ENCODE results near the gene AKR1C8. TPM values are rescaled to one million over a fixed set of nuclear protein-coding genes. Genes with fewer than 3 reads are reported as not detected.

The AKR1C8 gene
- total RNA-seq, 1 experiment from 2014 or later: not detected

GRCh38 chr10:5146920-5147254 is 38.1 kb downstream of the AKR1C8 start:
- ChIA-PET CTCF (no interaction called here), RAD21 (ENCODE audit: low non-redundant PET in 1 of 2, low total read pairs in 2 of 2, uncharacterized antibody in 2 of 2, unreplicated experiment in 2 of 2) (no interaction called here), POLR2A (no interaction called here)
- TF ChIP-seq ZNF274 (IDR thresholded peaks at IDR 0.05; ENCODE audit: low read depth, low read length): no peak
- Histone ChIP-seq H3K4me1 (ENCODE audit: control insufficient read depth in 1 of 2, insufficient read depth in 2 of 2, low read length in 2 of 2) (no peaks in the 10 kb centered on the region), H3K79me2 (ENCODE audit: insufficient read depth, low read length) (no peaks in the 10 kb centered on the region), H3K36me3 (ENCODE audit: control insufficient read depth in 1 of 2, insufficient read depth in 2 of 2, low read length in 2 of 2) (no peaks in the 10 kb centered on the region), H3K9ac (ENCODE audit: low read length) (no peak overlapping the region), H3K27me3 (ENCODE audit: insufficient read depth, low read length) (no peaks in the 10 kb centered on the region), H3K27ac (ENCODE audit: low read depth, low read length) (no peak overlapping the region), H3K9me3 (ENCODE audit: control insufficient read depth in 1 of 2, insufficient read depth in 1 of 2, low read depth in 1 of 2, low read length in 2 of 2) (no peaks in the 10 kb centered on the region), H2AFZ (ENCODE audit: low read depth, low read length, poor library complexity, severe bottlenecking) (no peak overlapping the region), H3K4me3 (replicated peaks in 1 of 2; ENCODE audit: low read depth in 1 of 2, low read length in 2 of 2) (no peak overlapping the region), H4K20me1 (ENCODE audit: insufficient read depth) (no peaks in the 10 kb centered on the region), H3K4me2 (ENCODE audit: low read length) (no peak overlapping the region), H3K9me2 (ENCODE audit: insufficient read depth) (no peaks in the 10 kb centered on the region)
- DNase-seq (ENCODE audit: low read depth, low spot score) (no peak), ATAC-seq (no peak)
- BruUV-seq (replicated peaks): no TSS peak
- intact Hi-C loops (cut with micrococcal nuclease): no loop called here

GRCh38 chr10:5143137-5143536 is 41.8 kb downstream of the AKR1C8 start:
- H3K27me3 ChIP-seq (ENCODE audit: insufficient read depth, low read length): no peaks in the 10 kb centered on the region
- no peaks in the 10 kb centered on the region for H4K20me1 ChIP-seq (ENCODE audit: insufficient read depth)
- CTCF ChIA-PET: no interaction called here
- RAD21 ChIA-PET (ENCODE audit: low non-redundant PET in 1 of 2, low total read pairs in 2 of 2, uncharacterized antibody in 2 of 2, unreplicated experiment in 2 of 2): no interaction called here
- no peak overlapping the region for H3K4me3 ChIP-seq (replicated peaks in 1 of 2; ENCODE audit: low read depth in 1 of 2, low read length in 2 of 2)
- no peaks in the 10 kb centered on the region for H3K9me2 ChIP-seq (ENCODE audit: insufficient read depth)
- POLR2A ChIA-PET: no interaction called here
- intact Hi-C loops (cut with micrococcal nuclease): no loop called here
- H3K79me2 ChIP-seq (ENCODE audit: insufficient read depth, low read length): no peaks in the 10 kb centered on the region
- TF ChIP-seq REST (IDR thresholded peaks at IDR 0.05; ENCODE audit: low read depth) (no peak), RAD21 (IDR thresholded peaks at IDR 0.05; ENCODE audit: low read depth) (no peak), SIN3A (IDR thresholded peaks at IDR 0.05; ENCODE audit: low read depth) (no peak), CEBPB (IDR thresholded peaks at IDR 0.05; ENCODE audit: low read depth) (no peak), EGR1 (IDR thresholded peaks at IDR 0.05; ENCODE audit: low read depth) (no peak), EZH2phosphoT487 (IDR thresholded peaks at IDR 0.05; ENCODE audit: borderline replicate concordance) (no peak), TCF7L2 (IDR thresholded peaks at IDR 0.05; ENCODE audit: borderline replicate concordance, extremely low read depth, insufficient read depth, insufficient read length) (no peak), POLR2A (IDR thresholded peaks at IDR 0.05; ENCODE audit: borderline replicate concordance, extremely low read depth, insufficient read depth, insufficient read length) (no peak), ATF3 (IDR thresholded peaks at IDR 0.05) (no peak), EZH2 (IDR thresholded peaks at IDR 0.05) (no peak), SP1 (IDR thresholded peaks at IDR 0.05; ENCODE audit: low read depth) (no peak), JUND (IDR thresholded peaks at IDR 0.05) (no peak), CBX3 (IDR thresholded peaks at IDR 0.05; ENCODE audit: low read depth) (no peak), ZNF274 (IDR thresholded peaks at IDR 0.05; ENCODE audit: low read depth, low read length) (no peak)
- BruUV-seq (replicated peaks): no TSS peak
- H3K4me1 ChIP-seq (ENCODE audit: control insufficient read depth in 1 of 2, insufficient read depth in 2 of 2, low read length in 2 of 2): no peaks in the 10 kb centered on the region
- no peak overlapping the region for H3K4me2 ChIP-seq (ENCODE audit: low read length)
- no peak overlapping the region for H2AFZ ChIP-seq (ENCODE audit: low read depth, low read length, poor library complexity, severe bottlenecking)
- DNase-seq (ENCODE audit: low read depth, low spot score) (no peak), ATAC-seq (no peak)
- no peaks in the 10 kb centered on the region for H3K9me3 ChIP-seq (ENCODE audit: control insufficient read depth in 1 of 2, insufficient read depth in 1 of 2, low read depth in 1 of 2, low read length in 2 of 2)
- H3K27ac ChIP-seq (ENCODE audit: low read depth, low read length): no peak overlapping the region
- no peak overlapping the region for H3K9ac ChIP-seq (ENCODE audit: low read length)
- H3K36me3 ChIP-seq (ENCODE audit: control insufficient read depth in 1 of 2, insufficient read depth in 2 of 2, low read length in 2 of 2): no peaks in the 10 kb centered on the region

Measured in HCT116 (cell line).